Hematopoietic multipotent progenitor cell treated with erythropoietin and hydrocortisone succinate and interleukin-3 and kit ligand, for 17 days (in vitro differentiated cells): ENCODE data around the gene RFX7.
A peak's percentile ranks its signal among the peaks of the same experiment; 100 is the strongest.

Experiments
- DNase-seq: peaks from one replicate; pipeline ENCODE4 v3.0.0-alpha.2; 2015; ENCODE audit warnings: low spot score

RFX7 gene

DNA sequence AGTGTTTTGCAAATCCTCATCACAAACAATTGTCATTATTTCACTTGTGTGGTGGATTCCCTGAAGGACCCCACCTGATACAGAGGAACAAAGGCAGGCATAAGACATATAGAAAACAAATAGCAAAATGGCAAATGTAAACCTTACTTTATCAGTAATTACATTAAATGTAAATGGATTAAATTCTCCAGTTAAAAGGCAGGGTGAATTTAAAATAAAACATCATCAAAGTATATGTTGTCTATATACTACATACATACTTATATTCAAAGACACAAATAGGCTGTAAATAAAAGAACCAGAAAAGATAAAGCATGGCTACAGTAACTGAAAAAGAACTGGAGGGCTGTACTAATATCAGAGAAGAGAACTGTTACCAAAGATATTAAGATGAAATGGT, 117.3 kb downstream of the RFX7 start:
- DNase-seq, result no peak

DNA sequence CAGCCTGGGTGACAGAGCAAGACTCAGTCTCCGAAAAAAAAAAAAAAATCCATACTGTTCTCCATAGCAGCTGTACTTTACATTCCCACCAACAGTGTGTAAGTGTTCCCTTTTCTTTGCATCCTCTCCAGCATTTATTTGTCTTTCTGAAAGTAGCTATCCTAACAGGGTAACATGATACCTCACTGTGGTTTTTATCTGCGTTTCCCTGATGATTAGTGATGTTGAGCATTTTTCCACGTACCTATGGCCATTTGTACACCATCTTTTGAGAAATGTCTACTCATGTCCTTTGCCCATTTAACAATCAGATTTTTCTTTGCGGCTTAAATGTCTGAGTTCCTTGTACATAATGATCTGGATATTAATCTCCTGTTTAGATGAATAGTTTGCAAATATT, 119.3 kb downstream of the RFX7 start:
- DNase-seq, result no peak

DNA sequence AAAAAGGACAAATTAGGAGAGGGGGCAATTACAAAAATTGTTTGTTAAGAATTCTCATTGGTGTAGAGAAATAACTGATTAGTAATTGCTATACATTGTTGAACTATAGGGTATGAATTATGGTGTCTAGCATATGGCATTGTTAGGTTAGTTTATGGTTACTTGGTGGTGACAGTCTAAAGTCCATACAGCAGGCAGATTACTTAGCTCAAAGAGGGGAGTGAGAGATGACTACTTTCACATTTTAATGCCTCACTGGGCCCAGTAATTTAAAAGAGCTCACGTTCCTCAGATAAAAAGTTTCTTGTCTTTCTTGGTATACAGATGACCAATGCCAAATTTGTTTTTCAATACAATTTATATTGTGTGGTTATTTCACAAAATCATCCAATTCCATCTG, 137.8 kb downstream of the RFX7 start:
- no peak for DNase-seq

DNA sequence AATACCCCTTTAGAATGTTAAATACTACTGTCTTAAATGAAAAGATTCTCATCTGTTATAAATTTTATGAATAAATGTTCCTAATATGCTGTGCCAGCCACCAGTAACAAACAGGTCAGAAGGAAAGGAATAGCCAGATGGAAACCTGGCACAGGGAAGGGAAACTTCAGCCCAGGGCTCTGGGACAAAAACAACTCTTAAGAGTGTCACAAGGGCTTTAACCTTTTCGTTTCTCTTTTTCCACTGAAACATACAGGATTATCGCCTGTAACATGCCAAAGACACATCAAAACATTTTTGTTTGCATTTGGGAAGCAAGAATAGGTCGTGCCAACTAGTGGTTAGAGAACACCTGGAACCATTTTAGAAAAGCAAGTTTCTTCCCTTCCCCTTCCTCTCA, 141.2 kb downstream of the RFX7 start:
- no peak for DNase-seq

DNA sequence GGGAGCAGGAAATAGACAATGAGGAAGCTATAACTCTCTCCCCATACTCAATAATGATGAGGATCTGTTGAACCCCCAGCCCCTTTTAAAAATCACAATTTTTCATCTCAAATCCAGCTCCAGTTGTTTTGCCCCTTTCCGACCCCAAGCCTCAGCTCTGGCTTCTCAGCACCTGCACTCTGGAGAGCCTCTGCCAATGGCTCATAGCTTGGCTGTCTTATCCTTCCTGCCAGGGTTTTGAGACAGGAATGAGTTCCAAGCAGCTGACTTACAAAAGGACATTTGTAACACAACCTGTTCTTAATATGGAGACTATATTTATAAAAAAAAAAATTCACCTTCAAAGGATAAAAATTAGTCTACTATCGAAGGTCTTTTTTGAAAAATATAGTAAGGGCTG, 144.4 kb downstream of the RFX7 start:
- DNase-seq, result no peak

DNA sequence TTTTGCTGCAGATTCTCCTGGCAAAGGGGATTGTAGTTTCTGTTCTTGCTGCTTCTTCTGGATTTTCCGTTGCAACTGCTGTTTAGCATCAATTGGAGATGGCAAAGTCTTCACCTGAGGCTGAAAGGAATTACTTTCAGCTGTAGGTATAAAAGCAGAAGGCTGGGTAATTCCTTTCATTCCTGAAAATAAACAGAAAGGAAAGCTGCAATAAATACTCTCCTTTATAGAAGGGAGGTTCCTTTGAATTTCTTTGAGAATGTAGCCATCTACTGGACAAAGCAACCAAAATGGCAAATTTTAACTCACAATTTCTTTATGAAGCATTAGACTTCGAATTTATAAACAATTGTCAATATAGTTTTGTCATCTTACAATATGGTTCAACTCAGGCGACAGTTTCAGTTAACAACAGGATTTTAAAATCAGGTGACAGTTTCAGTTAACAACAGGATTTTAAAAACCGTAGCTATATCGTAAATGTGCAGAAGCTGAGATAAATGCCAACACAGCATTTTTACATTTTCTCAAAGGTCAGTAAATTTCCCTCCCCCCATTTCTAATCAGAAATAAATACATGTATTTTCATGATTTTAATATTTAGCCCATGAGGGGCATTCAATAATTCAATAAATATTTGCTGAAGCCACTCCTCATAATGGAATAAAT, 145.3 kb downstream of the RFX7 start:
- no peak for DNase-seq

DNA sequence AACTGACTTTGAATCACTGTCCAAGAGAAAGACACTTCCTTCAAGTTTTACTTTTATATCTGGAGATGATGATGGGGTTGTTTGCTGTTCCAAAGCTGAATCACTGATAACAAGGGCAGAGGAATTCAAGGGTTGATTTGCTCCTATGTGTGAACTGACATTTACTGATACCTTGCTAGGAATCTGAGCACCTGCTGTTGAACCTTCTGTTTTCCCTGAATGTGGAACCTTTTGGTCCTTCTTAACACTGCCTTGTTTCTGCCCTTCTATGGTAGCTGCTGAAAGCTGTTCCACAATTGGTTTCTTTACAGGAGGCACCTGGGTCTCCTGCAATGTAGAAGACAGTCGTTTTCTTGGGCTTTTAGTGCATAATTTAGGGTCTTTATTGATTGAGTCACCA, 148.3 kb downstream of the RFX7 start:
- DNase-seq, result no peak

DNA sequence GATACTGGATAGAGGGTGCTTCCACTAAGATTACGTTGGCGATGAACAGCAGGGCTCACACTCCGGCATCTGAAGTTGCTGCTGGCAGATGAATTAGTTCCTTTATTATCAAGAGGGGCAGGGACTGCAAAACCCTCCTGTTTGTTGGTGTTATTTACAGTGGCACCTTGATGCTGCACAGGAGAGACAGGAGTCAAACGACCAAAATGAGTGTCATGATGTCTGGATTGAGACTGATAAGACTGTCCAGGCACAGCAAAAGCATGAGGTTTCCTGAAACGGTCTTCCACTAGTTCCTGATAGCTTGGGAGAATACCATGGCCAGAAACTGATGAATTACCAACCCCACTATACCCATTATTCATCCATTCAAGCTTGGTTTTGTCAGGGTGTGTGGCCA, 149.5 kb downstream of the RFX7 start:
- no peak for DNase-seq

DNA sequence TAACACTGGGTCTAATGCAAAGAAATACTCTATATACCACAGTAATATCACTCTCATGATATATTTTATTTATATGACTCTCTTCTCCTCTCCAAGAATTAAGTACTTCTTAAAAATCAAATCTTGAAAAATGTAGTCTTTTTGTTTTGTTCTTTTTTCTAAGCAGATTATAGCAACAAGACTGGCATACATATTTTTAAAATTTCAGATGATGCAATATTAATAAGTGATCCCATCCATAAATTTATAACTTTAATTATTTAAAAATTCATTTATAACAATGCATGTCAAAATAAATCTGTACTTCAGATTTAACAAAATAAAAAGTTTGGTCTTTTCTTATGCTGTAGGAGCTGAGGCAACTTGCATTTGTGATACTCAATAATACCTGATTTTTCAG, 155.3 kb downstream of the RFX7 start:
- no peak for DNase-seq

DNA sequence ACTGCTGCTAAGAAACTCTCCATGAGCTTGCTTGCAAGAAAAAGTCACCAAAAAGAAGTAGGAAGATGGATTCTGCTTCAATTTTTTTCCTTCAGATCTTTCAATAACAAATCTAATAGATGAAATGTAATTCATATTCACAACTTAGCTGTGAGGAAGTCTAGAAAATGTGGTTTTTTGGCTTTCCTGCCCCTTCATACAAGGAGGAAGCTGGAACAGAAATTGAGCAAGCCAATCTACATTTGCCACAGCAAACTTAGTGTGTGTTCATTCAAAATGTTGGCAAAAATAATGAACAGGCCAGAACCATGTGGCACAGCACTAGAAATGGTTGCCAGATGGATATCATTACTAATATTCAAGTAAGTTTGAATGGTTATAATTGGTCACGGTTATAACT, 157.1 kb downstream of the RFX7 start:
- no peak for DNase-seq

DNA sequence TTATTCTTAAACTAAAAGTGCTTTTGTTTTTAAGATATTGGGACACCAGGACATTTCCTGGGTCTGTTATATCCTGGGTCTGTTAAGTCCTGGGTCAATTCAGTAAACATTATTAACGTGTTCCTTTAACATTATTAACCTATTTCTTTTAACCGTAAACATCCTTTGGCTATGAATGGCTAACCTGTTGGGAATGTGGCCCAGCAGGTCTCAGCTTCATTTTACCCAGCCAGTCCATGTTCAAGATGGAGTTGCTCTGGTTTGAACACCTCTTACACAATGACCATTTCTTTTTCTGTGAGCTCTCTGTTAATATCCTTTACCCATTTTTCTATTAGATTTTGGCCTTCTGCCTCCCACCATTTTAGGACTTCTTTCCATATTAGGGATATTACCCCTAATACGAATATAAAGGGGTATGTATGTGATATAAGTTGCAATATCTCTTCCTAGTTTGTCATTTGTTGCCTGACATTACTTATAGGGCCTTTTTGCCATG, 161.4 kb downstream of the RFX7 start:
- DNase-seq, result no peak

DNA sequence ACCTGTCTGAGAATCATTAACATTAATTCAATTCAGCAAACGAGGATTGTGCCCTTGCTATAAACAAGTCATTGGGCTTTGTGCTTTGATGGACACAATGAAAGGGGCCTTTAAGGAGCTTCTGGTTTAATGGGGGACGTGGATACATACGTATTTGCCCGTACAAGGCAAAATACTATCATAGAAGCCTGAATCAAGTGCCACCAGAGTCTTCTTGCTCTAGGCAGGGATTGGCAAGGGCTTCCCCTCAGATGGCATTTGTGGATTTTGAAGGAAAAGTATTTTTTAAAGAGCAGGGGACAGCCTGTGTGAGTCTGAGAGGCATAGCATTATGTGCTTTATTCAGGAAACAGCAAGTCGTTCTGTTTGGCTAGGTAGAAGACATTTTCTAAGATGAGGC, 166.6 kb downstream of the RFX7 start:
- no peak for DNase-seq

DNA sequence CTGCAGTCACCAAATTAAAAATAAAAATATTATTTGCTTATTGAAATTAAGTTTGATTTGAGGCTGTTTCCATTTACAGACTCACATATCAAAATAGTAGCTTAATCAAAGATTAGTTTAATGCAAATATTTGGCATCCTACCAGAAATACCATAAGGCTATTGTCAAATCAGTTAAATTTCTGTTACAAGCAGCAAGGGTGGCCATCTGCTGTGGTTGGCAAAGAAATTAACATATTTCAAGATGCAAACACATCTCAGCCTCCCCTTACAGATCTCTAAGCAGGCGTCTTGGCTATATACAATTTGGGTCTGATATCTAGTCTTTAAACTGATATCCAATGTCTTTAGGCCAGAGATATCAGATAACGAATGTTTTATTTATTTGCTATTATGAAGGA, 167.0 kb downstream of the RFX7 start:
- no peak for DNase-seq

DNA sequence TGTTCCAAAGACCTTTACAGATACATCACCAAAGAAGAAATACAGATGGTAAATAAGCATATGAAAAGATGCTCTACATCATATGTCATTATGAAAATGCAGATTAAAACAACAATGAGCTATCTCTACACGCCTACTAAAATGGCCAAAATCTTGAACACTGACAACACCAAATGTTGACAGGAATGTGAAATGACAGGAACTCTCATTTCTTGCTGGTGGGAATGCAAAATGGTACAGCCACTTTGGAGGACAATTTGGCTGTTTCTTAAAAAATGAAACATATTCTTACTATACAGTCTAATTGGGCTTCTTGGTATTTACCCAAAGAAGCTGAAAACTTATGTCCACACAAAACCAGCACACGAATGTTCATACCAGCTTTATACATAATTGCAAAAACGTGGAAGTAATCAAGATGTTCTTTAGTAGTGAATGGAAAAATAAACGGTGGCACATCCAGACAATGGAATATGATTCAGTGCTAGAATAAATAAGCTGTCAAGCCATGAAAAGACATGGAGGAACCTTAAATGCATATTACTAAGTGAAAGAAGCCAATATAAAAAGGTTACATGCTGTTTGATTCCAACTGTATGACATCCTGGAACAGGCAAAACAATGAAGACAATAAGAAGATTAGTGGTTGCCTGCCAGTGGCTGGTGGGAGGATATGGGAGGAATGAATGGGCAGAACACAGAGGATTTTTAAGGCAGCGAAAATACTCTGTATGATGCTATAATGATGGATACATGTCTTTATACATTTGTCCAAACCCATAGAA, 169.0 kb downstream of the RFX7 start:
- DNase-seq, result no peak

DNA sequence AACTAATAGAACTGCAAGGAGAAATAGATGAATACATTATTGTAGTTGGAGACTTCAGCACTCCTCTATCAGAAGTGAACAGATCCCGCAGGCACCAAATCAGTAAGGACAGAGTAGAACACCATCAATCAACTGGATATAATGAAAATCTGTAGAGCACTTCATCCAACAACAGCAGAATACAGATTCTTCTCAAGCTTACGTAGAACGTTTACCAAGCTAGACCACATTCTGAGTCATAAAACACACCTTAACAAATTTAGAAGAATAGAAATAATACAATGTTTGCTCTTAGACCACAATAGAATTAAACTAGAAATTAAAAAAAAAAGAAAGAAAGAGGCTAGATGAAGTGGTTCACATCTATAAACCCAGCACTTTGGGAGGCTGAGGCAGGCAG, 179.5 kb downstream of the RFX7 start:
- DNase-seq, result no peak

DNA sequence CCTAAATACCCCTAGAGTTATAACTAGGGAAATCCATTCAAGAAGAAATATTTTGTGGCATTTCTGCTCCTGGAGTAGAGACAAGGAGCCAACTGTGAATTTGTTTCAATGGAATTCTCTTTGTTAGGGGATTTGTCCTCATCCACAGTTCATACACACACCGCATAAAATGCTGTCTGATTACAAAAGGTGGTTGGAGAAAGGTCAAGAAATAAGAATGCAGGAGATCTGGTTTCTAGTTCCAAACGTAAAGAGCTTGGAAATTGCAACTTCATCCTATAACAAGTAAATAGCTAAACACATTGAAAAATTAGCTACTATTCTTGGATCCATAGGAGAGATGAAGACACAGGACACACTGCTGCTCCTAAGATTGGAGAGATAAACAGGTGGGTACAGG, 184.0 kb downstream of the RFX7 start:
- no peak for DNase-seq

DNA sequence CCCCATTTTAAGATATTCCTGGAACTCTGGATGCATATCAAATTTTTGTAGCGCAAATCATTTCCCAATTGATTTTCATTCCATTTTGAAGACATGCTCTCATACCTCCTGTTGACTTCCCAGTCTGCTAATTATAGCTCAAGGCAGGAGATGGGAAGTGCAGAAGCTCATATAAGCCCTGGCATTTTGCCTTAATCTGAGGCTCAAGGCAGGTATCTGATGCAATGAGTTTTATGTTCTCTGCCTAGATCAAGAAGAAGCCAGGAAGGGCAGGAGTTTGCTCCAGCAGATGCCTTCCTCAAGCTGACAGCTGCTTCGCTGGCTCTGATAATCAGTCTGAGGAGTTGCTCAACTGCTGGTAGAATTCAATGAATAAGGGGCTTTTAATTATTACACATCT, 184.7 kb downstream of the RFX7 start:
- no peak for DNase-seq

DNA sequence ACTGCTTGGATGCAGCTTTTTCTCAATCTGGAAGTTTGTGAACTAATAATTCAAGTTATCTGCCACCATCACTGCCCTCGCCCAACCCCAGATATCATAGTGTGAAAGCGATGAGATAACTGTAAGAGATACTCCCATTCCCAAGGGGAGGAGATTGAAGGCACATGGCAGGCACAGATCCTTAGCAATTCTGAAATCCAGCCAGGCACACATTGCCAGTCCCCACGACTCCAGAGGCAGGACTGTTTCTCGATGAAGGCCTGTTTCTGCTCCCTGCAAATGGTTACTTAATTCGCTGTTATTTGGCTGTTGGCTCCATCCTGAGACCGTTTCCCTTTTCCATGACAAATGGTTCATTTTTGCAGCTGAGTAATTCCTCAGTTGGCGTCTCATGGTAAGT, 187.1 kb downstream of the RFX7 start:
- DNase-seq, result no peak

DNA sequence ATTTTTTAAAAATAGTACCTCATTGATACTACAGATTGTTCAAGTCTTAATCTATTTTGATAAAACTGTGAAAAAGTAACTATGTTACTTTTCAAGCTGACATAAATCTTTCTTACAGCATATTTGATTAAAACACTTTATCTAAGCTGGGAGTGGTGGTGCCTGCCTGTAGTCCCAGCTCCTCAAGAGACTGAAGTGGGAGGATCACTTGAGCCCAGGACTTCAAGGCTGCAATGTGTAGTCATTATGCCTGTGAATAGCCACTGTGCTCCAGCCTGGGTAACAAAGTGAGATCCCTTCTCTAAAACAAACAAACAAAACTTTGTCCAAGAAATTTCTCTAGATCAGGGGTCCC, 190.7 kb downstream of the RFX7 start:
- DNase-seq, result no peak

DNA sequence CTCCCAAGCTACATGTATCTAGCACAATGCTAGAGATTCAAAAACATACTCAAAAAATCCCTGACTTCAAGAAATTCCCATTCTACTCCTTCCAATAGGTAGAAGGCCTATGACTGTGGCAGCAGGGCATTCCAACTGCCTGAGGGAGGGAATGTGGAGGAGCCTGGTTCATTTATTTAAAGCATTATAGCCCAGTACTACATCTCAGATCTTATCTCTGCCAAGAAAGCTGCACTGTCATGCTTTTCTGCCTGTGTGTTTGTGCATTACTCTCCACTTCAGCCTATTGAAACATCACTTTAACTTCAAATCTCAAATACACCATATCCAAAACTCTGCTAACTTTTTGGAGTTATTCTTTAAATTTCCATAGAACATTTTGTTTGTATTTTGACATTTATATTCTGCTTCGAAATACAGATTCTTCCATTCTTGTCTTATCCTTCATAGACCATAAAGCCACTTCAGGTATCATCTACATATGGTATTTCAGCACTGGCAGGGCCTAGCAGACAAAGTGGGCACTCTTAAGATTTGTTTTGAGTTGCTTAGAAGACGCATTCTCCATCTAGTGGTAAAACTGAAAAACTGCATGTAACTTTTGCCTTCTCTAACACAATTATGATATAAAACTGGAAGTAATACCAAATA, 191.2 kb downstream of the RFX7 start:
- peak; percentile 7 for DNase-seq

DNA sequence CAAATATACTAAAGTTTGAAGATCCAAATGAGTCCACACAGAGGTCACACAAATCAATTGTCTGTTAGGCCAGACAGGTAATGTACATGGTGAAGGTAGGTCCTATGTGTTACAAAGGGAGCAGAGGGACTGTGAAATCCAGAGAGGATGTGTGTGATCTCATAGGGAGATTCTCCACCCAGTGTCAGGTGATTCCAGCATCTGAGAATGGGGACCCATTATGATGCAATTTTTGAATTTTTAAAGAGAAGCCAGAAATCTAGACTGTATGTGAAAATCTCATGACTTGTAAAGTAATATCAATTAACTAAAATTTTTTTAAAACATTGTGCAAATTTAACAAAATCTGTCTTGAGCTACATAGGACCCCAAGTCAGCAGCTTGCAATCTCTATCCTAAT, 192.0 kb downstream of the RFX7 start:
- DNase-seq, result no peak

DNA sequence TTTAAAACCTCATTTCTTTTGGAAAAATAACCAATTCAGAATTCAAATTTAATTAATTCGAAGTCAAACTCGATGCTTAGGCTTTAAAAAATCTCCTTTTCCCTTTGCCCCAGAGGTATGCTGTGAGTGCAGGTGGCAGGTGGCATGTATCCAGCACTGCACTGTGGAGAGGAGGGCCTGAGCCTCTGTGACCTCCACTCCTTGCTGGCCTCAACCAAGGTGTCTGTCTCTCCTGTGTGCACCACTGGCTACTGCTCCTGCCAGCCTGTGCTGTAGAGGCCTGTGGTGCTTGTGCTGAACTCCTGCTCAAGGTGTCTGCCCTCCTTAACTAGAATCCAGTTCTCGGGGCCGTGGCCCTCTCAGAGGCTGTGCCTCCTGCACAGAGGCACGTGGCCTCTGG, 194.1 kb downstream of the RFX7 start:
- DNase-seq, result no peak

DNA sequence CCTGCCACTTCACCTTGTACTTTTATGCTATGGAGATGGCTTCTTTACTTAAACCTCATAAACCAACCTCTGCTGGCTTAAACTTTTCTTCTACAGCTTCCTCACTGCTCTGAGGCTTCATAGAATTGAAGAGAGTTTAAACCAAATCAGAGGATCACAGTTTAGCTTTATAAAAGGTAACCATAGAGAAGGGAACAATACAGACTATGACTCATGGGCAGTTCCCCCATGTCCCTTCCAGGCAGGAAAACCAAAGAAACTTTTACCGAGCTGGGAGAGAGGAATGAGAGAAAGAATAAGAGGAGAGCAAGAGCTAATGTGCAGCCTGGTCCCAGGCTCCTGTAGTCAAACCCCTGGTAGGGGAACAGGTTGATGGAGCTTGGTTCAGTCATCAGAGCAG, 196.3 kb downstream of the RFX7 start:
- no peak for DNase-seq
